Mesothelial cell of epicardium (in vitro differentiated cells): ENCODE results near the gene ENTPD6. TPM values are rescaled to one million over a fixed set of nuclear protein-coding genes. Genes with fewer than 3 reads are reported as not detected.

ENCODE experiments used
- DNase-seq, 2 experiments: peaks; one replicate each; pipeline ENCODE4 v3.0.0; 2021; ENCODE audit warnings: low spot score in 2 of 2; ENCODE audit not compliant: unreplicated experiment in 2 of 2
- H3K27ac Mint-ChIP-seq: 2 replicates; pipeline ENCODE4 v1.8.0; 2021; ENCODE audit warnings: mixed read lengths
- H3K27me3 Mint-ChIP-seq: 2 replicates; pipeline ENCODE4 v1.8.0; 2021; ENCODE audit warnings: low read depth, mixed read lengths
- H3K36me3 Mint-ChIP-seq: 2 replicates; pipeline ENCODE4 v1.8.0; 2021; ENCODE audit warnings: mixed read lengths
- H3K4me1 Mint-ChIP-seq: 2 replicates; pipeline ENCODE4 v1.8.0; 2021; ENCODE audit warnings: mixed read lengths
- H3K4me3 Mint-ChIP-seq: 2 replicates; pipeline ENCODE4 v1.8.0; 2021; ENCODE audit warnings: mild to moderate bottlenecking, moderate library complexity, mixed read lengths
- H3K9me3 Mint-ChIP-seq: 2 replicates; pipeline ENCODE4 v1.8.0; 2021; ENCODE audit warnings: mixed read lengths
- CTCF ChIP-seq: fragments of 200-600 bp; sonication (generic); IDR thresholded peaks from one replicate; pipeline ENCODE4 v1.5.0; 2021; ENCODE audit warnings: antibody characterized with exemption; ENCODE audit not compliant: unreplicated experiment
- total RNA-seq: library from RNA; stranded (reverse); gene quantifications from 3 replicates; pipeline ENCODE4 v1.2.1, GENCODE V29; 2021

Gene ENTPD6
- total RNA-seq, 1 donor from 2014 or later = 59.3 TPM

- H3K9me3 Mint-ChIP-seq = no peaks in the 10 kb centered on the region
- no peak overlapping the region for H3K4me3 Mint-ChIP-seq
- peaks cover 9% of the 10 kb centered on the region for H3K4me1 Mint-ChIP-seq
- H3K27me3 Mint-ChIP-seq = peaks cover 4% of the 10 kb centered on the region
- no peak for DNase-seq
- no peak for TF ChIP-seq CTCF
- no peak overlapping the region for H3K27ac Mint-ChIP-seq
- H3K36me3 Mint-ChIP-seq = no peaks in the 10 kb centered on the region
Measured at GRCh38 chr20:25191689-25192088, 3.8 kb upstream of the ENTPD6 start.

- H3K27ac Mint-ChIP-seq = no peak overlapping the region
Measured at GRCh38 chr20:25193843-25194242, 1.7 kb upstream of the ENTPD6 start.

GRCh38 chr20:25194333-25194972 lies 1.1 kb upstream of the ENTPD6 start:
- Mint-ChIP-seq H3K9me3 (no peaks in the 10 kb centered on the region), H3K4me3 (peak overlapping the region; percentile 94), H3K36me3 (peaks cover 2% of the 10 kb centered on the region), H3K27me3 (no peaks in the 10 kb centered on the region), H3K4me1 (peaks cover 20% of the 10 kb centered on the region), H3K27ac (no peak overlapping the region)
- no peak for DNase-seq
- no peak for TF ChIP-seq CTCF

More at GRCh38 chr20:25193843-25194242, 1.7 kb upstream of the ENTPD6 start:
- no peak overlapping the region for H3K4me3 Mint-ChIP-seq
- peaks cover 19% of the 10 kb centered on the region for H3K4me1 Mint-ChIP-seq
- no peak for DNase-seq
- peaks cover 2% of the 10 kb centered on the region for H3K36me3 Mint-ChIP-seq
- H3K9me3 Mint-ChIP-seq = no peaks in the 10 kb centered on the region
- no peak for TF ChIP-seq CTCF
- H3K27me3 Mint-ChIP-seq = peaks cover 4% of the 10 kb centered on the region

GRCh38 chr20:25195962-25196785 lies 662 bp downstream of the ENTPD6 start:
- Mint-ChIP-seq H3K27me3 (no peaks in the 10 kb centered on the region), H3K4me3 (peak overlapping the region; percentile 94), H3K36me3 (peaks cover 2% of the 10 kb centered on the region), H3K9me3 (no peaks in the 10 kb centered on the region), H3K27ac (peak overlapping the region; percentile 93), H3K4me1 (peaks cover 21% of the 10 kb centered on the region)
- DNase-seq = peak in 1 of 2 experiments; percentile 68
- TF ChIP-seq CTCF = no peak

GRCh38 chr20:25196786-25197120 lies 1.2 kb downstream of the ENTPD6 start:
- H3K36me3 Mint-ChIP-seq = peaks cover 2% of the 10 kb centered on the region
- H3K4me1 Mint-ChIP-seq = peaks cover 21% of the 10 kb centered on the region
- peak overlapping the region; percentile 94 for H3K4me3 Mint-ChIP-seq
- H3K27me3 Mint-ChIP-seq = no peaks in the 10 kb centered on the region
- no peak for TF ChIP-seq CTCF
- H3K9me3 Mint-ChIP-seq = no peaks in the 10 kb centered on the region
- DNase-seq = no peak
- H3K27ac Mint-ChIP-seq = peak overlapping the region; percentile 67
